Activated CD8-positive, alpha-beta memory T cell treated with anti-CD3 and anti-CD28 coated beads for 24 hours (primary cell): Measurements from ENCODE around the gene MTSS2.

Experiments
- DNase-seq: peaks from one replicate; pipeline ENCODE4 v3.0.0-alpha.2; 2020

The MTSS2 gene

GRCh38 chr16:70714581-70715054 lies 28.8 kb upstream of the MTSS2 start:
- DNase-seq, result no peak

DNA sequence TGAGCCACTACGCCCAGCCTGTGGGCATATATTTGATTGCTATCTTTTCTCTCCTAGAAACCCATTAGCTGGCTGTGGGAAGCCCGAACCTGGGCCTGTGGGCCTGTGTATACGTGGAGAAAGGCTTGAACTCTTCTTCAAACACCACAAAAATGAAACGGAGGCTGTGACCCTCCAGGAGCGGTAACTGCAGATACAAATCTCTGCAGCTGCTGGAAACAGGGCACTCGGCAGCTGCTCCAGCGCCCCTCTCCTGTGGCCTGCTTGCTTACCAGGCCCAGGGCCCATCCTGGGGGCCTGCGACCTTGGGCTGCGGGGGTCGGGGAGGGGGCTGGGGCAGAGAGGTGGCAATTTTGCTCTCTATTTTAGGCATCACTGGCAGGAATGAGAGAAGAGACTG lies 28.0 kb upstream of the MTSS2 start:
- DNase-seq, result no peak

- no peak for DNase-seq
These were observed 27.5 kb upstream of the MTSS2 start for GRCh38 chr16:70713342-70713741.

GRCh38 chr16:70712942-70713341 lies 27.1 kb upstream of the MTSS2 start:
- DNase-seq, result no peak

DNA sequence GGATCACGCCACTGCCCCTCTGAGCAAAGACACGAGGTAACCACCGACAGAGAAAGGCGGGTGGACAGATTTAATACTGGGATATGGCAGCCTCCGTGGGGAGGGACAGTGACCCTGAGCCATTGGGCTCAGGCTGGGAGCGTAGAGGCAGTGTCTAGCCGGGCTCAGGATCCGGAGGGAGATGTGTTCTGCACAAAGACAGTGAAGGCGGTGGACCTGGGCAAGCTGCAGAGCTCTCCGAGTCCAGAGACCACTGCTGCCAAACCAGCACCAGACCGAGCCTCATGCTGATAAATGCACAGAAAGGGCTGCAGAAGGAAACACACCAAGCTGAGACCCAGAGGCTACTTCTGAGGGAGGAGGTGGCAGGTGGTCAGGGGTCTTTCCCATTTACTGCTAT lies 26.5 kb upstream of the MTSS2 start:
- DNase-seq, result no peak

DNA sequence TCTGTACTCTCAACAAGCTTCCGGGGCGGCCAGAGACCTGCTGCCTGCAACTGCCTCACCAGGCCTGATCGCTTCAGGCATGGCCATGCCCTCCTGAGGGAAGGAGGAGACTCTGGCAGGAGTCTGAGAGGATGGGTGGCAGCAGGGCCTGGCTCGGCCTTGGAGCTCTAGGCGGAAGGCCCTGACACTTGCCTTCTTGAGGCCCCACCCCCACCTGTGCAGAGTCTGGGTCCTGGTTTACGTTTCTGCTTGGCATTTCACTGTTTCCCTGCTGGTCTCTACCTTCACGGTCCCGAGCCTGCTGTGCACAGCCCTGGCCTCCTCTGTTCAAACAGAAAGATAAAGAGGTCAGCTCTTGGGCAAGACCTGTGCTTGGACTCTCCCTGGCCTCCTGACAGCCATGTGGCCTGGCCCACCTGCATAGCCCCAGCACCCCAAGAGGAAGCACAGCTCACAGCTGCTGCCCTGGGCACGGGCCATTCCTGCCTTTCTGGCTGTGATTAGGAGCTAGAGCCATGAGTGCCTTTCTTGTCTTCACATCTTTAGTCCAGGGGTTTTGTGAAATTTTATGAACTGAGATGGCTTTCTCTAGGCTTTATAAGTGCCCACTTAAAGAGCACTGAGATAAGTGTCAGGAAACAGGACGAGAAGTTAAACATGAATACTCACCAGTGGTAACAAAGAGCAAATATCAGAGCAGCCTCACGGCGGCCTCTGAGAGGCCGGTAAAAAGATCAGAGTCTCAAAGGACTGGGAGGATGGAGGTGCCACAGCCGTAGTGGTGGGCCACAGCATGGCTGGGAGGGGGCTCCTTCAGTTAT lies 25.6 kb upstream of the MTSS2 start:
- no peak for DNase-seq

GRCh38 chr16:70710422-70711210 lies 24.8 kb upstream of the MTSS2 start:
- no peak for DNase-seq

DNA sequence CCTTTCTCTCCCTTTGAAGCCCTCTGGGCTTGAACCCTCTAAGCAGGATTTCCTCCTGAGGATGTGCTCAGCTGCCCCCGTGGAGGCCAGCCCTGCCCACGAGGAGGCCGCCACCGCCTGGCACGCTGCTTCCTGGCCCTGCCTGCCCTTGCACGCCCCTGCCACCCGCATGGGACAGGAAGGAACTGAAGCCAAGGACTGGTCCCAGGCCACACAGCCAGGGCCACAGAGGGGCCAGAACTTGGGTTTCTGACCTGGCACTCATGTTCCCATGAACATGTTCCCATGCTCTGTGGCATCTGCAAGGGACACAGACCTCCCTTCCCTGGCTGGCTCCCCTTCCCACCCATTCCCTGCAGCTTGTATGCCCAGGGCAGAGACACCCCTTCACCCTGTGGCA lies 24.1 kb upstream of the MTSS2 start:
- DNase-seq, result no peak

DNA sequence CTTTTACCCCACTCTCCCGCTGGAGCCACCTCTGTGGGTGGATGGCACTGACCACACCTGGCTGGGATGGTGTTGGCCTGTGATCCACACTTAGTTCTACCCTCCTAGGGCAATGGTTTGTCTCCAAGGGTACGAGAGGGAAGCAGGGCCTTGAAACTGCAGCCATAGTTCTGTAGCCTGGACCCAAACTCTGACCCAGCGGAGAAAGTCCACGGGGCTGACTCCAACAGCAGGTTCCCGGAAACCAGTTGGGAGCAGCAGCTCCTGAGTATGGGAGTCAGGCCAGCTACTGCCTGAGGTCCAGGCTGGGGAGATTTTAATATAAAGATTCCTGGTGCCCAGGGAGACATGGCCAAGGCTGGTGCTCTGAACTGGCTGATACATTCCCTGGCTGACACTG lies 23.6 kb upstream of the MTSS2 start:
- no peak for DNase-seq

GRCh38 chr16:70708366-70709246 lies 22.8 kb upstream of the MTSS2 start:
- DNase-seq, result no peak

GRCh38 chr16:70706948-70707465 lies 21.2 kb upstream of the MTSS2 start:
- no peak for DNase-seq

GRCh38 chr16:70705056-70705455 lies 19.2 kb upstream of the MTSS2 start:
- DNase-seq, result no peak

DNA sequence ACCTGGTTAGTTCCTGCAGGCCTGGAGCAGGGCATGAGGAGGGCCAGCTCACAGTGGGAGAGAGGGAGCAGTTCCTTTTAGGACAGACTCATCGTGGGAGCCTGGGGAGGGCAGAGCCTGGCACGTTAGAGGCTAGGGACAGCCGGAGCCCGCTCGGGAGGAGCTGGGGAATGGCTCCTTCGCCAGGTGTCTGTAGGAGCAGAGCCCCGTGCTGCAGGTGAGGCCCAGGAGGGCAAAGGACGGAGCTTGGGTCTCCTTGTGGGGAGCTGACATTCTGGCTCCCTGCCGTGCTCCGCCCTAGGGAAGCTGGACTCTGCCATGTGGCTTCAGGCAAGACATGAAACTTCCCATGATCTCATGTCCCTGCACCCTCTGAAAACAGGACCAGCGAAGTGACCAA lies 18.7 kb upstream of the MTSS2 start:
- DNase-seq, result no peak

- no peak for DNase-seq
These were observed 18.1 kb upstream of the MTSS2 start for GRCh38 chr16:70703835-70704381.

- no peak for DNase-seq
These were observed 17.4 kb upstream of the MTSS2 start for GRCh38 chr16:70703041-70703834.

DNA sequence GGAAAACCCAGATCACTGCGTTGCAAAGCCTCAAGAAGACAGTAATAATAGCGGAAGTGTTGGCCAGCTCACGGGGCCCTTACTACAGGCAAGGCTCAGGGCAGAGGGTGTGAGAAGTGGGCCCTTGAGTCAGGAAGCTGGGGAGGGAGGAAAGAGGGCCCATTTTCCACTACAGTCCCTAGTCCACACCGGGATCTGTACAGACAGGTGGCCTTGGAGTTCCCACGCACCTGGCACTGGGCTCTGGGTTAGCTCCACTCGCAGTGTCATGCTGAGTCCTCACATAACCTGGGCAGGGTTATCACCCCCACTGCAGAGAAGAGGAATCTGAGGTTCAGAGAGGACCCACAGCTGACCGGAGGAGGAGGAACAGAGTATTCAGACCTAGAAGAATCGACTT lies 16.8 kb upstream of the MTSS2 start:
- no peak for DNase-seq

DNA sequence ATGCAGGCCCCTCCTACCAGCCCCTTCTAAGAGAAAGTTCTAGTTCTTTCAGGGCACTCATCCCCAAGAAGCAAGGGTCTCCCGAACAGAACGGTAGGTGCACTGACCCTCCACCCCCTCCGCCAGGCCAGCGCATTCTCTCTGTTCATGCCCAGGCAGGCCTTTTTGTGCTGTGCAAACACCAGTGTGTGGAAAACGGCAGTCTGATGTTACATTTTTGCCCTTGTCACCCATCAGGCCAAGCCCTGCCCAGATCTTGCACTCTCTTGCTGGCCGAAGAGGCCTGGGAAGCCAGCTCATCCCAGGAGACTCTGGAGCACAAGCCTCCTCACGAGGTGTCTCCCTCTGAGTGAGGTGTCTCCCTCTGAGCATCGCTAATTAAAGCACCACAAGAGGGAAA lies 16.1 kb upstream of the MTSS2 start:
- DNase-seq, result no peak

- DNase-seq, result no peak
These were observed 15.7 kb upstream of the MTSS2 start for GRCh38 chr16:70701596-70701995.

DNA sequence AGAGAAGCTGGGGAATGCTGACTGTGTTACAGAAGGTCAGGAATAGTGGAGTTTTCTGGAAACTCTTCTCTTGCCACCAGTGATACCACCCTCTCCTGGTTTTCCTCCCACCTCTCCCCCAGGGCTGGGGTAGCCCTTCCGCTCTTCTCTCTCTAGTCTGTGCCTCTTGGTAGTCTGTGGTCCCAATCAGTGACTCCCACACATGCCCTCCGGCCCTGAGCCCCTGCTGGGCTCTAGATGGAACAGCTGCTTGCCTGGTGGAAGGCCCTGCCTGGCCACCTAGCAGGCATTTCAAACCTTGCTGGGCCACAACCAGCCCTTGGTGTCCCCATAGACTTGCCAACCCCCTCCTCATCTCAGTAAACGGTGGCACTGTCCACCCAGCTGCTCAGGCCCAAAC lies 15.2 kb upstream of the MTSS2 start:
- DNase-seq, result no peak

- no peak for DNase-seq
These were observed 14.5 kb upstream of the MTSS2 start for GRCh38 chr16:70700101-70701020.

- DNase-seq, result no peak
These were observed 13.8 kb upstream of the MTSS2 start for GRCh38 chr16:70699696-70700095.
